Activated naive CD8-positive, alpha-beta T cell treated with anti-CD3 and anti-CD28 coated beads for 36 hours (primary cell): ENCODE measurements around the gene ENOX1. TPM values are rescaled to one million over a fixed set of nuclear protein-coding genes. Genes with fewer than 3 reads are reported as not detected.

Source experiments
- DNase-seq: peaks from one replicate; pipeline ENCODE4 v3.0.0; 2021
- H3K27ac Mint-ChIP-seq: one replicate; pipeline ENCODE4 v1.8.0; 2022; ENCODE audit warnings: mild to moderate bottlenecking, moderate library complexity, mixed read lengths
- H3K27me3 Mint-ChIP-seq: one replicate; pipeline ENCODE4 v1.8.0; 2022; ENCODE audit warnings: mild to moderate bottlenecking, mixed read lengths
- H3K36me3 Mint-ChIP-seq: one replicate; pipeline ENCODE4 v1.8.0; 2021; ENCODE audit warnings: mild to moderate bottlenecking, mixed read lengths
- H3K4me1 Mint-ChIP-seq: one replicate; pipeline ENCODE4 v1.8.0; 2021; ENCODE audit warnings: mixed read lengths
- H3K4me3 Mint-ChIP-seq: one replicate; pipeline ENCODE4 v1.8.0; 2022; ENCODE audit warnings: mild to moderate bottlenecking, moderate library complexity, mixed read lengths
- H3K9me3 Mint-ChIP-seq: one replicate; pipeline ENCODE4 v1.8.0; 2022; ENCODE audit warnings: mixed read lengths
- total RNA-seq, 2 experiments: library from RNA; stranded (reverse); gene quantifications; one replicate each; pipeline ENCODE4 v1.2.3, GENCODE V29; 2021

ENOX1 gene
- total RNA-seq, 2 experiments from 2014 or later = not detected

DNA sequence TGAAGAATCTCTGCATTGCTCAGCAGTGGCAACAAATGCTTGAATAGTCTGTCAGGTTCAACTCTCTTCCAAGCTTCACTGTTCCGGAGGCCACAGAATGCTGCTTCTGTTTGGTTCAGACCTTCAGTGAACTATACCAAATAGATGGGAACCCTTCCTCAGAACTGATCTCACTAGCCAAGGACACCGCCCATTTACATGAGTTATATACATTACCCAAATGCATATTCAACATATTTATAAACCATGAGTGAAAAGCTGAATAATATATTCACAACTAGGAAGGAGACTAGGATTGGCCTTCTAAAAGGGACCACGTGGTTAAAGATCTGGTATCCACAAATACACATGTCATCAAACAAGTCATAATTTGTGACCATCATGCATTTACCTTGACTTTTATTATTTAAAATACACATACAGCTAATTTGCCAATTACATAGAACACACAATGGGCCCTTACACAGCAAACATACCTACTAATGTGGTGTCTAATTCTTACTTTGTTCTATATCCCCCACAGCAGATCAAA is 49.3 kb downstream of the ENOX1 start:
- no peaks in the 10 kb centered on the region for H3K27me3 Mint-ChIP-seq
- H3K9me3 Mint-ChIP-seq = no peaks in the 10 kb centered on the region
- no peaks in the 10 kb centered on the region for H3K36me3 Mint-ChIP-seq
- no peak overlapping the region for H3K4me3 Mint-ChIP-seq
- DNase-seq = no peak
- H3K4me1 Mint-ChIP-seq = no peaks in the 10 kb centered on the region
- H3K27ac Mint-ChIP-seq = no peak overlapping the region

DNA sequence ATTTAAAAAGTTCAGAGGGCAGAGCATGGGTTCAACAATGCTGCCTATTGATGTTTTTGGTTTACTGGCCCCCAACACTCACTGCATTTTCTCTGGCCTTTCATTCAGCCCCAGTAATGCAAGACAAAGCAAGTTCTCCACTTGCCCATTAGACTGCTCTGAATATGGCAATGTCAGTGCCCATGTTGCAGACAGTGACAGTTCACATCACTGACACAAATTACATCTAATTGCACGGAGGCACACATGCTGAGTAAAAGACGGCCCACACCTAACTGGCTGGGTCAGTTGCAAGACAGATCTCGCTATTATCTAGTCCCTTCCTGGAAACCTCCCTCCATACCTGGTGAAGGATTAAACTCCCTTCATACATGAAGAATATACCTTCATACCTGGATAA is 54.0 kb downstream of the ENOX1 start:
- Mint-ChIP-seq H3K36me3 (no peaks in the 10 kb centered on the region), H3K4me1 (no peaks in the 10 kb centered on the region), H3K4me3 (no peak overlapping the region), H3K27ac (no peak overlapping the region), H3K9me3 (no peaks in the 10 kb centered on the region), H3K27me3 (peaks cover 16% of the 10 kb centered on the region)
- no peak for DNase-seq

- Mint-ChIP-seq H3K36me3 (no peaks in the 10 kb centered on the region), H3K27ac (no peak overlapping the region), H3K9me3 (no peaks in the 10 kb centered on the region), H3K4me1 (no peaks in the 10 kb centered on the region), H3K27me3 (peaks cover 16% of the 10 kb centered on the region), H3K4me3 (no peak overlapping the region)
- no peak for DNase-seq
Measured at GRCh38 chr13:43731296-43731695, 55.5 kb downstream of the ENOX1 start.

DNA sequence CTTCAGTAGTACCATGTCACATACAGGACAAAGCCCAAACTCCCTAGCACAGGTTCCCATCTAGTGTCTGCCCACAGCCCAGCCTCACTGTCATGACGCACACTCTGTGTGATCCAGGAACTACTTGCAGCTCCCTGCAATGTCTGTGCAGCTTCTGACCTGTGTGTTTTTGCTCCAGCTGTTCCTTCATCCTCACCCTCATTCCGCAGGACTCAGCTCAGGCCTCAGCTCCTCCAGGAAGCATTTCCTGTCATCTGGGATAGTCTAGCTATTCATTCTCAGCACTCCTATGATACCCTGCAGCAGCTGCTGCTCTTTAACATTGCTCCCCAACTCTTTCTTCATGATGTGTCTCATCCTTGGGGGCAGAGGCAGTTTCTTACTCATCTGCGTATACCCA is 56.1 kb downstream of the ENOX1 start:
- peaks cover 16% of the 10 kb centered on the region for H3K27me3 Mint-ChIP-seq
- H3K4me3 Mint-ChIP-seq = no peak overlapping the region
- H3K4me1 Mint-ChIP-seq = no peaks in the 10 kb centered on the region
- DNase-seq = no peak
- no peak overlapping the region for H3K27ac Mint-ChIP-seq
- no peaks in the 10 kb centered on the region for H3K9me3 Mint-ChIP-seq
- H3K36me3 Mint-ChIP-seq = no peaks in the 10 kb centered on the region

- Mint-ChIP-seq H3K36me3 (no peaks in the 10 kb centered on the region), H3K4me1 (no peaks in the 10 kb centered on the region), H3K27ac (no peak overlapping the region), H3K9me3 (no peaks in the 10 kb centered on the region), H3K4me3 (no peak overlapping the region), H3K27me3 (peaks cover 16% of the 10 kb centered on the region)
- no peak for DNase-seq
Measured at GRCh38 chr13:43728421-43728820, 58.4 kb downstream of the ENOX1 start.

- Mint-ChIP-seq H3K4me3 (no peak overlapping the region), H3K27ac (no peak overlapping the region), H3K36me3 (no peaks in the 10 kb centered on the region), H3K27me3 (peaks cover 16% of the 10 kb centered on the region), H3K9me3 (no peaks in the 10 kb centered on the region), H3K4me1 (no peaks in the 10 kb centered on the region)
- no peak for DNase-seq
Measured at GRCh38 chr13:43727856-43728255, 58.9 kb downstream of the ENOX1 start.

DNA sequence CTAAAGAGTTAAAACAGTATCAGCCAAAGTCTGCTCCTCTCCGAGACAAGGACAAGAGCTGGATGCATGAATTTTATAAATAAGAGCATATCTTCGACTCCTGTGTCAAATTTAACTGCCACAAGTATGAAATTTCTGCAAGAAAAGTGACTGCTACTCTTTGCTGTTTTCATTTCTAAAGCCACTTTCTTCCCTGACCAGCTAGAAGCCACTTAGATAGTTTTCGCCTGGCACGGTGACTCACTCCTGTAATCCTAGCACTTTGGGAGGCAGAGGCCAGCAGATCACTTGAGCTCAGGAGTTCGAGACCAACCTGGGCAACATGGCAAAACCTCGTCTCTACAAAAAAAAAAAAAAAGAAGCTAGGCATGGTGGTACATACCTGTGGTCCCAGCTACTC is 61.3 kb downstream of the ENOX1 start:
- Mint-ChIP-seq H3K9me3 (no peaks in the 10 kb centered on the region), H3K4me3 (no peak overlapping the region), H3K27ac (no peak overlapping the region), H3K36me3 (no peaks in the 10 kb centered on the region), H3K27me3 (peaks cover 14% of the 10 kb centered on the region), H3K4me1 (no peaks in the 10 kb centered on the region)
- no peak for DNase-seq

GRCh38 chr13:43720780-43721397 is 65.9 kb downstream of the ENOX1 start:
- Mint-ChIP-seq H3K4me1 (no peaks in the 10 kb centered on the region), H3K9me3 (no peaks in the 10 kb centered on the region), H3K27me3 (peaks cover 17% of the 10 kb centered on the region), H3K36me3 (no peaks in the 10 kb centered on the region), H3K27ac (no peak overlapping the region), H3K4me3 (no peak overlapping the region)
- no peak for DNase-seq

DNA sequence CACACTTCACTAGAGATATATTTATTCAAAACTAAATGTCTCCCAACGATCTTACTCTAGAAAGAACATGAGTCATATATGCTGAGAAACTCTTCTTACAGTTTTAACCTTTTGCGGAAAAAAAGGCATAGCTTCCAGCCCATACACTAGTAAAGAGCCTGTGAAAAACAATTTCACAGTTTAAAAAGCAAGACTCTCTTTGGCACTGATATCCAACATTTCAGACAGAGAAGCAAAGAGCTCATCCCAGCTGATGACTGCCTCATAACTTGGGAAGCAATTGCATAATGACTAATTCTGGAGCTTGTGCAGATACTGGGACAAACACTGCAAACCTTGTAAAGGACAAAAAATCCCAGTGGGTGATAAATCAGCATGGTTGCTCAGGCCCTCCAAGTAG is 88.0 kb downstream of the ENOX1 start:
- peaks cover 30% of the 10 kb centered on the region for H3K27me3 Mint-ChIP-seq
- no peaks in the 10 kb centered on the region for H3K36me3 Mint-ChIP-seq
- H3K4me1 Mint-ChIP-seq = no peaks in the 10 kb centered on the region
- H3K4me3 Mint-ChIP-seq = no peak overlapping the region
- H3K27ac Mint-ChIP-seq = no peak overlapping the region
- no peaks in the 10 kb centered on the region for H3K9me3 Mint-ChIP-seq
- no peak for DNase-seq

DNA sequence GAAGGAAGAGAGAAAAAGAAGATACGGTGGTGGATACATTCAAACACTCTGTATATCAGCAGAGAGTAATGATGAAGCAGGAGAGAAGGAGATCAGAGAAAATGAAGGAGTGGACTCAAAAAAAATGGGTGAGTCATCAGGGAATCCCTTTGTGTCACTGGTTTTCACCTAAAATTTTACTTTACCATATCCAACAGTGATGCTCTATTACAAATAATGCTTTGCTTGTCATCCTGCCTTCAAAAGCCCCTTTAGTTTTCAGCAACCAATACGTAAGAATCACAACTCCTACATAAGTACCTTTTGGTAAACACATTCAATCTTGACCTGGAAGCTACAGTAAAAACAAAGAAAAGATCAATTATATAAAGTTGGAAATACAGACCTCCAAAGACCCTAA is 88.8 kb downstream of the ENOX1 start:
- no peak overlapping the region for H3K4me3 Mint-ChIP-seq
- H3K36me3 Mint-ChIP-seq = no peaks in the 10 kb centered on the region
- H3K9me3 Mint-ChIP-seq = no peaks in the 10 kb centered on the region
- no peak for DNase-seq
- no peak overlapping the region for H3K27ac Mint-ChIP-seq
- H3K27me3 Mint-ChIP-seq = peaks cover 30% of the 10 kb centered on the region
- no peaks in the 10 kb centered on the region for H3K4me1 Mint-ChIP-seq

- peaks cover 27% of the 10 kb centered on the region for H3K27me3 Mint-ChIP-seq
- no peak for DNase-seq
- H3K27ac Mint-ChIP-seq = no peak overlapping the region
- no peaks in the 10 kb centered on the region for H3K9me3 Mint-ChIP-seq
- H3K4me3 Mint-ChIP-seq = no peak overlapping the region
- H3K4me1 Mint-ChIP-seq = no peaks in the 10 kb centered on the region
- no peaks in the 10 kb centered on the region for H3K36me3 Mint-ChIP-seq
Measured at GRCh38 chr13:43697323-43697722, 89.4 kb downstream of the ENOX1 start.

DNA sequence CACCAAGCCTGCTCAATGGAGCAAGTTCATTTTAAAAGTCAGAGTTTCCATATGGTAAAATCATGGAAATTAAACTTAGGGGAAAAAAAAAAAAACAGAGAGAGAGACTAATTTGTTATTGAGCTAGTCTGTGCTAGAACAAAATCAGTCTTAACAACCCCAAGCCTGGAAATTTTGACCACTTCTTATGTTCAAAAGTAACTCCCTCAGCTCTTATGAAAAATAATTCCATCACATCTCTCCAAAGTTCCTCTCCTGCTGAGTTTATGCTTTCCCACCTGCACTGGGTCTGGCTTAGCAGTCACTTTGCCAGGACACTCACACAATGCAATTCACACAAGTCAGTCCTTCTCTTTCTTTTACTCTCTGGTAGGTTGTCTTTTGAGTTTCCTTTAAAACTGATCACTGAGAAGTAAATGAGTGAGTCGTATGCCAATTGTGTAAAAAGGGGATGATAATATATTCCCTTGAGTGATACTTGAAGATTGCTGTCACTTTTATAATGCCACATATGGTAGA is 92.6 kb downstream of the ENOX1 start:
- Mint-ChIP-seq H3K9me3 (no peaks in the 10 kb centered on the region), H3K36me3 (no peaks in the 10 kb centered on the region), H3K27me3 (peaks cover 15% of the 10 kb centered on the region), H3K4me3 (no peak overlapping the region), H3K4me1 (no peaks in the 10 kb centered on the region), H3K27ac (no peak overlapping the region)
- DNase-seq = no peak

DNA sequence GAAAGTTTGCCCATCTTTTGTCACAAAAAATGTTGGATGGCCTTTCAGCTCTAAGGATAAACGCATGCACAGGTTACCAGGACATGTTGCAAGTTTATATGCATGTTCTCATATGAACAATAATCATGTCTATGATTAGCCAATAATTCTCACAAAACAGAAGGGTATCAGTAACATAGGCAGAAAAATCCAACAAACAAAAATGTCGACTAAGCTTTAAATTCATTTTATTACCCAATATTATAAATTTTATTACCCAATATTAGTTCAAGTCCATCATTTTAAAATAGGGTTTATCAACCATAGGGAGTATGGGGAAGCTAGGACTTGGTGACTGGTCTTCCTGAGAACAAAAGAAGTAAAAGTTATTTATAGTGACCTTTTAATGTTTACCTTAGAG is 93.1 kb downstream of the ENOX1 start:
- no peak for DNase-seq
- no peaks in the 10 kb centered on the region for H3K36me3 Mint-ChIP-seq
- H3K4me3 Mint-ChIP-seq = no peak overlapping the region
- H3K9me3 Mint-ChIP-seq = no peaks in the 10 kb centered on the region
- H3K27me3 Mint-ChIP-seq = peaks cover 15% of the 10 kb centered on the region
- H3K4me1 Mint-ChIP-seq = no peaks in the 10 kb centered on the region
- H3K27ac Mint-ChIP-seq = no peak overlapping the region

DNA sequence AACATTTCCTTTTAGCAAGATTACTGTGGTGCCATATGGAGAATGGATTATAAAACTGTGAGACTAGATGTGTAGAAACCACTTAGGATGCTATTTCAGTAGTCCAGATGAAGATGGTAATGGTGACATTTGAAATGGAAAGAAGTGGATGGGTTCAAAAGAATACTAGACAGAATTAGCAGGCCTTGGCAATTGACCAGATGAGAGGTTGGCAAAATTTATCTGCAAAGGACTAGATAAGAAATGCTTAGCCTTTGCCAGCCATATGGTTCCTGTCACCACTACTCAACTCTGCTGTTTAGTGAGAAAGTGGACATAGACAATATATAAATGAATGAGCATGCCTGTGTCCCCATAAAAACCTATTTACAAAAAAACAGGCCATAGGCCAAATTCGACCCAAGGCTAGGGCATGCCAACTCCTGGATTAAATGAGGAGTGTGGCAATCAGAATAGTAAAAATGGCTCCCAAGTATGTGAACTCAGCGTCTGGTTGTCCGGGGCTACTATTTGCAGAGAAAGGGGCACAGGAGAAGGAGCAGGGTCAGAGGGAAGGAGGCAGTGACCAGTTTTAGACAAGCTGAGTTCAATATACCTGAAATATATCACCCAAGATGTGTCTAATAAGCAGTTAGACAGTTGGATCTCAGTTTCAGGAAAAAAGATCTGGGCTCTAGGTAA is 98.4 kb downstream of the ENOX1 start:
- Mint-ChIP-seq H3K4me3 (no peak overlapping the region), H3K36me3 (no peaks in the 10 kb centered on the region), H3K27me3 (peaks cover 9% of the 10 kb centered on the region), H3K4me1 (no peaks in the 10 kb centered on the region), H3K27ac (no peak overlapping the region), H3K9me3 (no peaks in the 10 kb centered on the region)
- no peak for DNase-seq

- Mint-ChIP-seq H3K4me1 (no peaks in the 10 kb centered on the region), H3K9me3 (no peaks in the 10 kb centered on the region), H3K27ac (no peak overlapping the region), H3K36me3 (no peaks in the 10 kb centered on the region), H3K4me3 (no peak overlapping the region), H3K27me3 (peaks cover 9% of the 10 kb centered on the region)
- no peak for DNase-seq
Measured at GRCh38 chr13:43687038-43687437, 99.7 kb downstream of the ENOX1 start.

DNA sequence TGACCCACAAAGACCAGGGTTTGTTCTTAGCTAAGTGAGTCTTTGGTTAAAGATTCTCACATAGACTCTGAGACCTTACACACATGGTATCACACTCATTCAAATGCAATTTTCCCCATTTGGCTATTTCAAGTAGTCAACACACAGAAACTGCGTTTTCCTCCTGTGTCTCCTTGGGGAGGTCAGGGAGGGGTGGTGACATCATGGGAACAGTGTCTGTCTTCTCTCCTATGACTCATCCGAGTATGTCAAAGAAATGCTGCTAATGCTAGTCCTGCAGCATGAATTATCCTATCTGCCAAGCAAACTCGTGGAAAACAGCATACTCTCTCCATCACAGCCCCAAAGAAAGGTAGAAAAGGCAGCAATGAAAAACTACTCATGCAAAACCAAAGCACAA is 100.2 kb downstream of the ENOX1 start:
- no peak for DNase-seq
- Mint-ChIP-seq H3K9me3 (no peaks in the 10 kb centered on the region), H3K36me3 (no peaks in the 10 kb centered on the region), H3K4me1 (no peaks in the 10 kb centered on the region), H3K27me3 (peaks cover 9% of the 10 kb centered on the region), H3K27ac (no peak overlapping the region), H3K4me3 (no peak overlapping the region)
